Ammon's horn (tissue), 1 donor: Measurements from ENCODE around the gene MTIF2.
"Not testable (repeated sequence)": the region's sequence is repeated elsewhere in the genome, so short reads cannot be mapped to it uniquely, and the experiment has no call there.

Source experiments
- DNase-seq: peaks from one replicate; pipeline ENCODE4 v3.0.0-alpha.2; 2016; ENCODE audit warnings: low spot score

Gene MTIF2

GRCh38 chr2:55268907-55269644 lies at the start of gene MTIF2:
Gene MTIF2 (minus strand): TSS chr2:55269231. CDS start chr2:55263858, 5,373 bp downstream.
- DNase-seq = peak; percentile 93

- no peak for DNase-seq
Measured at GRCh38 chr2:55314985-55315384, 46.0 kb upstream of the MTIF2 start.

GRCh38 chr2:55311444-55311870 lies 42.4 kb upstream of the MTIF2 start:
- DNase-seq = no peak

- no peak for DNase-seq
Measured at GRCh38 chr2:55309446-55309845, 40.4 kb upstream of the MTIF2 start.

GRCh38 chr2:55302241-55302640 lies 33.2 kb upstream of the MTIF2 start:
- no peak for DNase-seq

- no peak for DNase-seq
Measured at GRCh38 chr2:55301277-55301676, 32.2 kb upstream of the MTIF2 start.

GRCh38 chr2:55296393-55296792 lies 27.4 kb upstream of the MTIF2 start:
- DNase-seq = no peak

- DNase-seq = no peak
Measured at GRCh38 chr2:55283083-55283482, 14.1 kb upstream of the MTIF2 start.

GRCh38 chr2:55282110-55282917 lies 13.3 kb upstream of the MTIF2 start:
- peak; percentile 90 for DNase-seq

- not testable (repeated sequence) for DNase-seq
Measured at GRCh38 chr2:55280851-55281546, 12.0 kb upstream of the MTIF2 start.

GRCh38 chr2:55279859-55280424 lies 10.9 kb upstream of the MTIF2 start:
- DNase-seq = not testable (repeated sequence)

- DNase-seq = not testable (repeated sequence)
Measured at GRCh38 chr2:55279214-55279835, 10.3 kb upstream of the MTIF2 start.

- DNase-seq = no peak
Measured at GRCh38 chr2:55277310-55277709, 8.3 kb upstream of the MTIF2 start.

- DNase-seq = not testable (repeated sequence)
Measured at GRCh38 chr2:55274346-55274745, 5.3 kb upstream of the MTIF2 start.

GRCh38 chr2:55269645-55269990 lies 587 bp upstream of the MTIF2 start:
- no peak for DNase-seq

- DNase-seq = no peak
Measured at GRCh38 chr2:55268288-55268906, 634 bp downstream of the MTIF2 start.

- not testable (repeated sequence) for DNase-seq
Measured at GRCh38 chr2:55259586-55259985, 9.4 kb downstream of the MTIF2 start.

- no peak for DNase-seq
Measured at GRCh38 chr2:55252832-55253231, 16.2 kb downstream of the MTIF2 start.

GRCh38 chr2:55247025-55247424 lies 22.0 kb downstream of the MTIF2 start:
- no peak for DNase-seq

GRCh38 chr2:55245411-55245810 lies 23.6 kb downstream of the MTIF2 start:
- no peak for DNase-seq

- no peak for DNase-seq
Measured at GRCh38 chr2:55242617-55243016, 26.4 kb downstream of the MTIF2 start.
